NCI-H146 treated with DMSO at 0.1 percent for 48 hours (cell line): ENCODE results near the gene KRT16.
A peak's percentile ranks its signal among the peaks of the same experiment; 100 is the strongest.
"Not testable (repeated sequence)": the region's sequence is repeated elsewhere in the genome, so short reads cannot be mapped to it uniquely, and the experiment has no call there.

ENCODE experiments used
- DNase-seq: peaks from one replicate; lab custom pipeline; 2025; ENCODE audit not compliant: unreplicated experiment; lab: John Stamatoyannopoulos, UW

The KRT16 gene

DNA sequence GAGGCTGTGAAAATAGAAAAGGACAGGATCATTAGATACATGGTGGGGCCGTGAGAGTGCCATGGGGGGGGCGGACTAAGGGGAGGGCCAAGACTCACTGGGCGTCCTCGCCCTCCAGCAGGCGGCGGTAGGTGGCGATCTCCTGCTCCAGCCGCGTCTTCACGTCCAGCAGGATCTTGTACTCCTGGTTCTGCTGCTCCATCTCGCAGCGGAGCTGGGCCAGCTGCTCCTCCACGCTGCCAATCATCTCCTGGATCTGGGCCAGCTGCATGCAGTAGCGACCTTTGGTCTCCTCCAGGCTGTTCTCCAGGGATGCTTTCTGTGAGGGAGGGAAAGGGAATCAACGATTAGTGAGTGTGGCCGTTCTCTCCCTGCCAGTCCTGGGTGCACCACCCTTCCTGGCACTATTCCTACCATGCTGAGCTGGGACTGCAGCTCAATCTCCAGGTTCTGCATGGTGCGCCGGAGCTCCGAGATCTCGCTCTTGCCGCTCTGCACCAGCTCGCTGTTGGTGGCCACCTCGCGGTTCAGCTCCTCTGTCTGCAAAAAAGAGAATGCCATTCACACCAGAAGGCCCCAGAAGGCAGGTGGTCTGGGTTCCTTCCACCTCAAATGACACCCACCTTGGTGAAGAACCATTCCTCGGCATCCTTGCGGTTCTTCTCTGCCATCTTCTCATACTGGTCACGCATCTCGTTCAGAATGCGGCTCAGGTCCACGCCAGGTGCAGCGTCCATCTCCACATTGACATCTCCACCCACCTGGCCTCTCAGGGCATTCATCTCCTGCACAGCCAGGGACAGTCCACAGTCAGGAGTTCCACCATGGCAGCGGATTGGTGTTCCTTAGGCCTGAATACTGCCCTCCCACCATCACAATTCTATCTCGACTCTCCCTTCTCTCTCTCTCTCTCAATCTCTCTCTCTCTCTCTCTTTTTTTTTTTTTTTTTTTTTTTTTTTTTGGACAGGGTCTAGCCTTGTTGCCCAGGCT is 29.1 kb downstream of the KRT16 start:
- DNase-seq, result no peak

DNA sequence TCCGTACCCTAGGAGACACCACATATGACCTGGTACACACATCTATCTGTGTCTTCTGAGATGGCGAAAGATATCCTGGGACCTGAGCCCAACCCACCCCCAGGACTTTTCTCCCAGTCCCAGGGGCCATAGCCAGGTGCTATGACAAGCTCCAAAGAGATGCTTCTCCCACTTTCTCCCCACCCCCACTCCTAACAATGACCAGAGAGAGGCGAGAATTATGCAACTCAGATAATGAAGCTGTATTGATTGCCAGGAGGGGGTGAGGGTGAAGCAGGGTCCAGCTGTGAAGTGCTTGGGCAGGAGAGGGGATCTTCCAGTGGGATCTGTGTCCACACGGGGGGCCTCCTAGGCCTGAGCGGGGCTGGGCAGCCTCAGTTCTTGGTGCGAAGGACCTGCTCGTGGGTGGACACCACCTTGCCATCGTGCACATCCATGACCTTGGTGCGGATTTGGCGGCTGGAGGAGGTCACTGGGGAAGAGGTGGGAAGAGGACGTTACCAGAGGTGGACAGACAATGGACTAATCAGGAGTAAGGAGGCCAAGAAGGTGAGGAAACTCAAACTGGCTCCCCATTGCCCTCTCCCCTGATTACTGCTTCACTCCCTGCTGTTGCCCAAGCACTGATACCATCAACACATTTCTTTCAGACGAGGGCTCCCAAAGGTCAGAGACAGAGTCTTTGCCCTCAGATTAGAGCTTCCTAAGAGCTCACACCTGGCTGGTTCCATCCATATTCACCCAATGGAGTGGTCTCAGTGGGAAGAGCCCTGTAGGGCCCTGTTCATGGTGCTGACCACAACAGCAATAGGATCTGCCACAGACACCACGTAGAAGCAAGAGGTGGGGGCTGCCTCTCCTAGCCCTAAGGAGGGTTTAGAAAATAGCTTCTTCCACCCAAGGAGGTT is 30.3 kb downstream of the KRT16 start:
- not testable (repeated sequence) for DNase-seq

DNA sequence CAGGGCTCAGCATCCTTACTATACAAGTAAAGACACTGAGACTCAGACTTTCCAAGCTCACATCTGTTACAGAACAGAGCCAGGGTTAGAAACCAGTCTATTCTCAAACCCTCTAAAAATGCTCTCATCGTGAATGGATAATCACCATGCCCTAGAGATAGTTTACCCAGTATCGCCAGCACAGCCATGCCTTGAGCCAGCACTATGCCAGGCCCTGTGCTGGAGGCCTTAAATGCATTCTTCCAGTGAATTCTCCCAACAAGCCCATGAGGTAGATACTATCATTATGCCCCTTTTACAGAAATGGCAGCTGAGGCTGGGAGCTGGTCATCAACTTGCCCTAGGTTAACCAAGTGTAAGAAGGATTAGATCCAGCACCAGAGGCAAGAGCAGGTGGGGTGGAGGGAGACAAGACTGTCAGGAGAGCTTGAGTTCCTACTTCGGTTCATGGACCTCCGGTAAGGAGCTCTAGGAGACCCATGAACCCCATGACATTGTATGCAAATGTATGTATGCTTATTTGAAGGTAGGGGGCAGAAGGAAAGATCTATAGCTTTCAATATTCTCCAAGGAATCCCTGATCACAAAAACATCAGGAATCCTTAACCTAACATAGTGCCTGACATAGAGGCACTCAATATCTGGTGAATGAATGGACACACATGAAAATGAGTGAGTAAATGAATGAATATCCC is 31.1 kb downstream of the KRT16 start:
- no peak for DNase-seq

- no peak for DNase-seq
Observed at GRCh38 chr17:41580687-41581365, 31.7 kb downstream of the KRT16 start.

DNA sequence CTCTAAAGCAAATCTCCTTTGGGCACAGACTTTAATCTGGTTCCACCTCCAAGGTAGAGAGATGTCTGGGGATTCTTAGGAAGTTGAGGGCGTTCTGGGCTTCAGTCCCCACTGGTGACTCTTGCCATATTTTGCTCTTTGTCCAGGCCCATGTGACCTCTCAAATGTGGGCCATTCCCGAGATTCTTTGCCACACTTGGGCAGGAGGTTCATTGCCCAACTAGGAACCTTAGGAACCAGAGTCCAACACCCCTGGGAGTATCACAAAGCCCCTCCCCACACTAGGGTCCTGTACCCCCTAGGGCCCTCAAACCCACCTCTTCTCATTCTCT is 32.4 kb downstream of the KRT16 start:
- no peak for DNase-seq

DNA sequence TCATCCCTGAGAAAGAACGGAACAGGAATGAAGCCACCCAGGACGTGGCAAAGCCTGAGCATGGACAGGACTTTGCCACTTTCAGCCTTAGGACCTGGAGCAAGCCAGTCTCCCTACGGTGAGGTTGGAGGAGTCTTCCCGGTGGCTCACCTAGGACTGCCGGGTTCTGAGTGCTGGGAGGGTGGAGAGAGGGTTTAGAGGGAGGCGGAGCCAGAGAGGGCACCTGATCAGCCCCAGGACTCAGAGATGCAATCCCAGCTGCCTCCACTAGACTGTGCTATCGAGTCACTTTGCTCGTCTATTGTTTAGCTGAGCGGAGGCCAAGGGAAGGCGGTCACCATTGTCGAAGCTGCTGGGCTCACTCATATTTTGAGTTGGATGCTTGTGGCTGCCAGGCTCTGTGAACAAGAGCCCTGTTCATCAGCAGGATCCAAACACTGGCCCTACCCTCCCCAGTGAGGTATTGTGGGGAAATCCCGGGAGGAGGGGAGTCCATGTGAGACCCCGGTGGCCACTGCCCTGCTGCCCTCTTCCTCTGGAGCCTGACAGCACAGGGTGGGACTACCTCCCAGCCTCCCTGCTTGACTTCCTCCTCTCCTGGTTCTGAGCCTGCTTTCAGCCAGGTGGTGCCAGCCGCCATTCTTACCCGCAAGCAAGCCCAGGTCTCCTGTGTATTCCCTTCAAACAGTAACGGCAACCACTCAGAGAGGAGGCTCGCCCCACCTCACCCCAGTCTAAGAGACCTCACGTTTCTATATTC is 32.9 kb downstream of the KRT16 start:
- DNase-seq, result peak; percentile 88

- no peak for DNase-seq
Observed at GRCh38 chr17:41578971-41579370, 33.6 kb downstream of the KRT16 start.

DNA sequence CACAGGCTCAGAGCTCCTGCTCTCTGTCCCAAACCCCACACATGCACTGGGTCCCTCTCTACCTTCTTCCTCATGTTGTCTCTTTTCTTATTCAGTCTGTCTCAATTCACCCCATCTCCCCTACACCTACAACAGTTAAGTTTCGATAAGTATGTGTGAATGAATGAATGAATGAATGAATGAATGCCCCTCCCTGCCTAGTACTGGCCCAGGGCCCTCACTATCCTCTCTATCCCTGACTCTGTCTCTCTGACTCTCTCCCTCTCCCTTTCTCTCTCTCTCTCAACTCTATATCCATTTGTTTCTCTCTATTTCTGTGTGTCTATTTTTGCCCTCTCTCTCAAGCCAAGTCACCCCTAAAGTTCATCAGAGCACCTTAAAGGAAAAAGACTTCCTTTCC is 34.0 kb downstream of the KRT16 start:
- DNase-seq, result no peak

DNA sequence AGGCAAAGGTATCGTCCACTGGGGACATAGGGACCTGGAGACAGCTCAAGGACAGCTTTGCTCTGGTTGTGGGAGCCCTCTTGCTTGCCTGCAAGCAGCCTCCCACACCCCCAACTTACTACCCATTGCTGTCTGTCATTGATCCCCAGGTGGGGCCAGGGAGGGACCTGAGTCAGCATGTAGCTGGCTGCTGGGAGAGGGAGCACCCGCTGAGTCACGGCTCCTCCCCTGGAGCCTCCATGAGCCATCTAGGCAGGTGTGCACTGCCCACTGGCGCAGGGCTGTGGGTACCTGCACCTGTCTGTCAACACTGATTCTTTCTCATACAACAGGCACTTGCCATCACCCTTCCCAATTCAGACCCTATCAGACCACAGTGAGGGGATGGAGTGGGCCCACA is 35.8 kb downstream of the KRT16 start:
- not testable (repeated sequence) for DNase-seq

- DNase-seq, result no peak
Observed at GRCh38 chr17:41575336-41575735, 37.2 kb downstream of the KRT16 start.

DNA sequence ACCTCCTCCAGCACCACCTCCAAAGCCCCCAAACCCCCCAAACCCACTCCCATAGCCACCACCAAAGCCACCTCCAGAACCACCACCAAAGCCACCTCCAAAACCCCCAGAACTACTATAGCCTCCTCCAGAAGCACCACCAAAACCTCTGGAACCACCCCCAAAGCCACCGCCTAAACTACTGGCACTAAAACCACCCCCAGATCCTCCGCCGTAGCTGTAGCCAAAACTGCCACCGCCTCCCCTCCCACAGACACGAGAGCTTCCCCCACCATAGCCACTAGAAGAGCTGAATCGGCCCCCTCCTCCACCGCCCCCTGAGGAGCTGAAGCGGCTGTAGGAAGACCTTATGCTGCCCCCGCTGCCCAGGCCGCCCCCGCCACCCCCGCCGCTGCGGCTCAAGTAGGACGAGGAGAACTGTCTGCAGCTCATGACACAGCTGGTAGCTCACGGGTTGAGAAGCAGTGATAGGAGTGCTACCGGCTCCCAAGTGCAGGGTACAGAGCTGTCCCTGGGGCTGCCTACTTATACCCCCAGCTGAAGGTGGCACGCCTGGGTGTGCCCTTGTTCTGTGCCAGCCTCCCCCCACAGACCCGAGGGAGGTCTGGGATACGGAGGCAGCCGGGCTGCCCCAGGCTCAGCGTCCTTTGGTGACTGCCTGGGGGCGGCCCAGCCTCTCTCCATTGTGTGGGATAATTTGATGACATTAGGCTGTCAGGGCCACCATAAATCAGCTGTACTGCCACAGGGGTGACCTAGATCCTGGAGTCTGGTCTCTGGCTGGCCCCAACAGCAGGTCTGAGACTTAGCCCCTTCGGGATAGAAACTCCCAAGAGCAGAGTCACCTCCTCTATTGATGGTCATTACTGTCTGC is 40.8 kb downstream of the KRT16 start, which contains the start of gene KRT9:
Gene KRT9 (minus strand): TSS at position 499 of the 874 bp plus-strand sequence. CDS start 67 bp downstream, at position 432.
- DNase-seq, result peak; percentile 60

DNA sequence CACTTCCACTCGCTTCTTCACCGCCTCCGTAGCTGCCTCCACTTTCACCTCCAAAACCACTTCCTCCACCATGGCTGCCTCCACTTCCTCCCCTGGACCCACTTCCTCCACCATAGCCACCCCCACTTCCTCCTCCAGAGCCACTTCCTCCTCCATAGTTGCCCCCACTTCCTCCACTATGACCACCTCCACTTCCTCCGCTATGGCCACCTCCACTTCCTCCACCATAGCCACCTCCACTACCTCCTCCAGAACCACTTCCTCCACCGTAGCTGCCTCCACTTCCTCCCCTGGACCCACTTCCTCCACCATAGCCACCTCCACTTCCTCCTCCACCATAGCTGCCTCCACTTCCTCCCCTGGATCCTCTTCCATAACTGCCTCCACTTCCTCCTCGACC is 45.2 kb downstream of the KRT16 start:
- DNase-seq, result no peak

GRCh38 chr17:41565338-41565737 is 47.2 kb downstream of the KRT16 start:
- no peak for DNase-seq

- peak; percentile 4 for DNase-seq
Observed at GRCh38 chr17:41563607-41564170, 48.9 kb downstream of the KRT16 start.

DNA sequence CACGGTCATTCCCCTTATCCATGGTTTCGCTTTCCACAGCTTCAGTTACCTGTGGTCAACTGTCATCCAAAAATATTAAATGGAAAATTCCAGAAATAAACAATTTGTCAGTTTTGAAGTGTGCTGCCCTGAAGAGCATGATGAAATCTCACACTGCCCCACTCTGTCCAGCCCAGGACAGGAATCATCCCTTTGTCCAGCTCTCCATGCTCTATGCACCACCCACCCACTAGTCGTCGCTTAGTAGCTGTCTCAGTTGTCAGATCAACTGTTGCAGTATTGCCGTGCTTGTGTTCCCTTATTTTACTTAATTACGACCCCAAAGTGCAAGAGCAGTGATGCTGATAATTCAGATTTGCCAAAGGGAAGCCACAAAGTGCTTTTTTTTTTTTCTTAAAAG is 51.0 kb downstream of the KRT16 start:
- no peak for DNase-seq
